ENCODE results near the gene AGPS. TPM values are rescaled to one million over a fixed set of nuclear protein-coding genes. Genes with fewer than 3 reads are reported as not detected.
"Not testable (repeated sequence)": the region's sequence is repeated elsewhere in the genome, so short reads cannot be mapped to it uniquely, and the experiment has no call there.

Gene AGPS
- total and polyA plus RNA-seq, 7 donors = 13.1 to 37.5 (median 22.0) TPM

- peaks cover 0 to 41% (median 6%) of the 10 kb centered on the region in 4 donors for H3K36me3 ChIP-seq
Observed at GRCh38 chr2:177445200-177445599, 52.6 kb downstream of the AGPS start.

DNA sequence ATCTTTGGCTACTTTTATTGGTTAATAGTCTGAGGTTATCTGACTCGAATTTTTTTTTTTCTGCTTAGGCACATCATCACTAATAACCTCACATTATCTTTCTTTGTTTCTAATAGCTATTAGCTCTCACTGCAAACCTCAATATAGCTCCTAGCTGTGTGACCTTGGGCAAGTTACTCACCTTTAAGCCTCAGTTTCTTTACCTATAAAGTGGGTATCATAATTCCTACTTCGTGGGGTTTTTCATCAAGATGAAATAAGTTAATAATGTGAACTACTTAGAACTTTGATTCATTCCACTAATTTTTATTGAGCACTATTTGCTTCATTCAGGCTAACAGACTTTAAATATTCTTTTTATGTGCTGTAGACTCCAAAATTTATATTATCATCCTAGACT lies 55.5 kb downstream of the AGPS start:
- TF ChIP-seq POLR2A (IDR thresholded peaks at IDR 0.05) (no peak), CTCF (IDR thresholded peaks at IDR 0.05) (no peak), POLR2AphosphoS5 (IDR thresholded peaks at IDR 0.05) (no peak), EP300 (IDR thresholded peaks at IDR 0.05) (no peak)
- Histone ChIP-seq H3K27ac (no peak overlapping the region), H3K9me3 (no peaks in the 10 kb centered on the region), H3K36me3 (peaks cover 0 to 34% (median 6%) of the 10 kb centered on the region in 4 donors), H3K4me3 (no peak overlapping the region), H3K27me3 (no peaks in the 10 kb centered on the region), H3K4me1 (peaks cover 0 to 19% (median 10%) of the 10 kb centered on the region in 4 donors)
- 93 to 95% methylated on average over 2 of the region's 2 CpGs for WGBS, 2 donors
- DNase-seq = no peak
- intact Hi-C loops (cut with DNase I) = no loop called here

More at GRCh38 chr2:177445200-177445599, 52.6 kb downstream of the AGPS start:
- Histone ChIP-seq H3K27ac (no peak overlapping the region), H3K9me3 (no peaks in the 10 kb centered on the region), H3K4me3 (no peak overlapping the region), H3K4me1 (no peaks in the 10 kb centered on the region), H3K27me3 (no peaks in the 10 kb centered on the region)
- WGBS, 2 donors = 61 to 91% methylated on average over 1 of the region's 1 CpG
- no peak for DNase-seq
- intact Hi-C loops (cut with DNase I) = no loop called here
- no peak for TF ChIP-seq CTCF (IDR thresholded peaks at IDR 0.05)
- TF ChIP-seq POLR2A (IDR thresholded peaks at IDR 0.05) = no peak
- TF ChIP-seq POLR2AphosphoS5 (IDR thresholded peaks at IDR 0.05) = no peak
- TF ChIP-seq EP300 (IDR thresholded peaks at IDR 0.05) = no peak

- 98 to 100% methylated on average over 2 of the region's 2 CpGs for WGBS, 2 donors
- no peak overlapping the region for H3K27ac ChIP-seq
- intact Hi-C loops (cut with DNase I) = no loop called here
- no peaks in the 10 kb centered on the region for H3K27me3 ChIP-seq
- DNase-seq = no peak
- H3K4me3 ChIP-seq = no peak overlapping the region
- H3K9me3 ChIP-seq = no peaks in the 10 kb centered on the region
- peaks cover 0 to 19% (median 10%) of the 10 kb centered on the region in 4 donors for H3K4me1 ChIP-seq
- H3K36me3 ChIP-seq = peaks cover 0 to 34% (median 6%) of the 10 kb centered on the region in 4 donors
- no peak for TF ChIP-seq POLR2AphosphoS5 (IDR thresholded peaks at IDR 0.05)
- no peak for TF ChIP-seq EP300 (IDR thresholded peaks at IDR 0.05)
- no peak for TF ChIP-seq POLR2A (IDR thresholded peaks at IDR 0.05)
Observed at GRCh38 chr2:177449159-177449558, 56.6 kb downstream of the AGPS start.

GRCh38 chr2:177455187-177455586 lies 62.6 kb downstream of the AGPS start:
- H3K36me3 ChIP-seq = no peaks in the 10 kb centered on the region
- H3K4me3 ChIP-seq = no peak overlapping the region
- peaks cover 0 to 26% (median 10%) of the 10 kb centered on the region in 4 donors for H3K4me1 ChIP-seq
- DNase-seq = no peak
- no peak for TF ChIP-seq POLR2AphosphoS5 (IDR thresholded peaks at IDR 0.05)
- no peak for TF ChIP-seq EP300 (IDR thresholded peaks at IDR 0.05)
- TF ChIP-seq POLR2A (IDR thresholded peaks at IDR 0.05) = no peak
- no peak for TF ChIP-seq CTCF (IDR thresholded peaks at IDR 0.05)
- no peak overlapping the region for H3K27ac ChIP-seq
- 83 to 95% methylated on average over 3 of the region's 3 CpGs for WGBS, 2 donors
- intact Hi-C loops (cut with DNase I) = no loop called here
- no peaks in the 10 kb centered on the region for H3K27me3 ChIP-seq
- H3K9me3 ChIP-seq = no peaks in the 10 kb centered on the region

DNA sequence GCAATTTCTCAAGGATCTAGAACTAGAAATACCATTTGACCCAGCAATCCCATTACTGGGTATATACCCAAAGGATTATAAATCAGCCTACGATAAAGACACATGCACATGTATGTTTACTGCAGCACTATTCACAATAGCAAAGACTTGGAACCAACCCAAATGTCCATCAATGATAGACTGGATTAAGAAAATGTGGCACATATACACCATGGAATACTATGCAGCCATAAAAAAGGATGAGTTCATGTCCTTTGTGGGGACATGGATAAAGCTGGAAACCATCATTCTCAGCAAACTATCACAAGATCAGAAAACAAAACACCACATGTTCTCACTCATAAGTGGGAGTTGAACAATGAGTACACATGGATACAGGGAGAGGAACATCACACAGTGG lies 67.2 kb downstream of the AGPS start:
- WGBS, 2 donors = 91 to 98% methylated on average over 1 of the region's 1 CpG
- DNase-seq; intact Hi-C loops (cut with DNase I); H3K4me1 ChIP-seq; H3K27me3 ChIP-seq; H3K9me3 ChIP-seq; H3K27ac ChIP-seq; H3K4me3 ChIP-seq: not testable (repeated sequence)
- peaks cover 0 to 13% (median 0%) of the 10 kb centered on the region in 4 donors for H3K36me3 ChIP-seq

DNA sequence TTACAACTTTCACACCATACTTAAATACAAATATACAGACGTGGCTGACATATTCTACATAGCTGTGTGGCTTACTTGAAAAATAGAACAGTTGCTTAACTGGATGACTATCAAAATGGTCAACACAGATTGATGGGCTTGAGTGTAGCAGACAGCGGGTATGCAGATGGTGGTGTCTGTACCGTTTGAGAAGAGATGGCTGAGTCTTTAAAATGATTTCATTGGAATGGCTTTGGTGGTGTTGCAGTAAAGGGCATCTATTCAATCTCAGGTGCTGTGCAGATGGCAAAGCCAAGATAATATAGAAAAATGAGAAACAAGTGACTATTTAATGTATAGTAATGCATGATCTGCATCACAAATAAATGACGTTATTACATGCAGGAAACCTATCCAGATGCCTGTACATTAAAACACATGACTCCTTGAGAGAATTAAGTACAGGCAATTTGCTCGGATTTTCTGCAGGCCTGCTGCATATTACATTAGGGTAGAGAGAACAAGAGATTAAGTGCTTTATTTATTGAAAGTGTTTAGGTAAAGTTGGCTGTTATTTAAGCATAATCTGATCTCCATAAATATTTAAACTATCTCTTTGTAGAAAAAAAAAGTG lies 68.5 kb downstream of the AGPS start:
- peaks cover 0 to 22% (median 5%) of the 10 kb centered on the region in 4 donors for H3K36me3 ChIP-seq
- no peaks in the 10 kb centered on the region for H3K9me3 ChIP-seq
- H3K27ac ChIP-seq = no peak overlapping the region
- 85 to 86% methylated on average over 5 of the region's 5 CpGs for WGBS, 2 donors
- H3K4me1 ChIP-seq = no peaks in the 10 kb centered on the region
- DNase-seq = no peak
- no peak overlapping the region for H3K4me3 ChIP-seq
- TF ChIP-seq CTCF (IDR thresholded peaks at IDR 0.05) (no peak), POLR2A (IDR thresholded peaks at IDR 0.05) (no peak), EP300 (IDR thresholded peaks at IDR 0.05) (no peak), POLR2AphosphoS5 (IDR thresholded peaks at IDR 0.05) (no peak)
- intact Hi-C loops (cut with DNase I) = no loop called here
- no peaks in the 10 kb centered on the region for H3K27me3 ChIP-seq
